Dedifferentiated amniotic fluid mesenchymal stem cell (primary cell): ENCODE data around the gene SH3RF3.

ENCODE experiments used
- DNase-seq: peaks from one replicate; pipeline ENCODE4 v3.0.0-alpha.2; 2016; ENCODE audit errors: extremely low spot score

Gene SH3RF3

DNA sequence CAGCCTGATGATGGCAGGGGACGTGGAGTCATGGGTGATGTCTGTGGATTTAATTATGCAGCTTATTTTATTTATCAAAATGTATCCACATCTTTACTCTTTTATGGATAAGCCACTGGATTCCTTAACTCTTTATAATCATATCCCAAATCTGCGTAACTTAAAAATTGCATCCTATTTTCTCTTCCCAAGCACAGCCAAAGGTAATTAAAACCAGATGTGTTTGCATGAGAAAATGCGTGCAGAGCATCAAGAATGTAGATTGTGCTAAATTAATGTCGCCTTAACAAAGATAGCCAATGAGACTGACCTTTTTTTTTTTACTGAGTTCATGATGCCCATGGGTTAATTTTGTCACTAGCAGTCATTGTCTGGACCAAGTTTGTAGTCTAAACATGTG lies 10.0 kb downstream of the SH3RF3 start:
- DNase-seq: no peak

DNA sequence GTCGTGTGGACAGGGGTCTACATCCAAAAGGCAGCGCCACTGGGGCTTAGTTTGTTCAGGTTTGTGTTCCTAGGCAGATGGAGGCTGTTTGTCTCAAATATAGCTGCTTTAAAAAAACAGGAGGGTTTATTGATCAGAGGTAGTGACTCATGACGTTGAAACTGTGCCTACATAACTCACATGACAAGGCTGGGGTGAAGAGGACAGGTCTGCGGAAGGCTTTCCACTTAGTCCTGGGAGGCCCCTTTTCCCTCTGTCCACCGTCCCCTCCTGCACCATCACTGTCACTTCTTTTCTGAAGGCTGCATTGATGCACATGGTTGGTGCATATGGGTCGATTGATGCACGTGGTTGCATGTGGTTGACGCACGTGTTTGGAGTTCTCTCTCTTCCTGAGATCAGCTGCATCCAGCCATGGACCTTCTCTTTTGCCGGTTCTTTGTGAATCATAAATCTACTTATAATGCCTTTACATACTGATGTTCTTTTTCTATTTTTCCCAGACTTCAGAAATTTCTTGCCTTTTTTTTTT lies 10.9 kb downstream of the SH3RF3 start:
- no peak for DNase-seq

DNA sequence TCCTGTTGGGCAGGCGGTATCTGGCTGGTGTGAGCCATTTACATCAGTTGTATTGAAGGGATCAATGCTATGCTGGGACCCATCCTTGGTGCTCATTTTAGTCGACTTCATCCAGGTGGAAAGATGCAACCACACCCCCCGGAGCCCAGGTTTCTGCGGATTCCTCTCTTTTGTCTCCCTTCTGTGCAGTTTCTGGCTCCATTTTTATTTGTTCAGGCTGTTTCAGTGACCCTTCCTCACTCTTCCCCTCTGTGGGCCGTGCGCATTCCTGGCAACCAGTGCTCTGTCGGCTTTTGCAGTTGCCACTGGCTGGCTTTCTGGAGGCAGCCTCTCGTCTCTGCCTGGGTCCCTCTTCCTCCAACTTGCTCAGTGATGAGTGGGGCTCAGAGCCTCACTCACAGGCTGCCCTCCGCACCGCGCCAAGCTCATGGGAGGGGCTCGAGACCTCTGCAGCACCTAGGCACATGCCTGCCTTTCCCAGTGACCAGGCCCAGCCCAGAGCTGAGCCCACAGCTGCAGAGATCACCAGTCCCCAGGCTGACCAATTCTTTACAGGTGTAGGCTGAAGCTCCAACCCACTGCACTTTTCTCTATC lies 12.1 kb downstream of the SH3RF3 start:
- DNase-seq: no peak

DNA sequence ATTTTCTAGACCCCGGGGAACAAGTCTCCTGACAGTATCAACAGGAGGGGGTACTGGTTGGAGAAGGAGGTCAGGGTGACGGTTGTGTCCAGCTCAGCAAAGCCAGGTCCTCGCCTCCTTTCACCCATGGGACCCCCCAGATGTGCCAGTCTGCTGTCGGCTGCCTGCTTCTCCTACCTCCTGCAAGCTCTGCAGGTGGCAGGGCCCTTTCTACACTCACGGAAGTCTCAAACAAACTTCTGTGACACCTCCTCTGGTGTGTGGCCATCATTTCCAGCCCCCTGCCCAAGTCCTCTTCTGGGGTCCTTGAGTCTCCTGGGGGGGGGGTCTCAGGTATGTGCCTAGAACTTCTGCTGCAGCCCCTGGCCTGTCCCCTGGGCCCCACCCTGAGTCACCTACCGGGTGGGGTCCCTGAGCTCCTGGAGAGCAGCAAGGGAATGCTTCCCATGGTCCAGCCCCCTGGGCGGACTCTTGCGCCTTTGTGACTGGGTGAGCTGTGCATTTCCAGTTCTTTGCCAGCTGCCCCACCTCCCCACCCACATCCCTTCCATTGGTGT lies 12.8 kb downstream of the SH3RF3 start:
- no peak for DNase-seq

DNA sequence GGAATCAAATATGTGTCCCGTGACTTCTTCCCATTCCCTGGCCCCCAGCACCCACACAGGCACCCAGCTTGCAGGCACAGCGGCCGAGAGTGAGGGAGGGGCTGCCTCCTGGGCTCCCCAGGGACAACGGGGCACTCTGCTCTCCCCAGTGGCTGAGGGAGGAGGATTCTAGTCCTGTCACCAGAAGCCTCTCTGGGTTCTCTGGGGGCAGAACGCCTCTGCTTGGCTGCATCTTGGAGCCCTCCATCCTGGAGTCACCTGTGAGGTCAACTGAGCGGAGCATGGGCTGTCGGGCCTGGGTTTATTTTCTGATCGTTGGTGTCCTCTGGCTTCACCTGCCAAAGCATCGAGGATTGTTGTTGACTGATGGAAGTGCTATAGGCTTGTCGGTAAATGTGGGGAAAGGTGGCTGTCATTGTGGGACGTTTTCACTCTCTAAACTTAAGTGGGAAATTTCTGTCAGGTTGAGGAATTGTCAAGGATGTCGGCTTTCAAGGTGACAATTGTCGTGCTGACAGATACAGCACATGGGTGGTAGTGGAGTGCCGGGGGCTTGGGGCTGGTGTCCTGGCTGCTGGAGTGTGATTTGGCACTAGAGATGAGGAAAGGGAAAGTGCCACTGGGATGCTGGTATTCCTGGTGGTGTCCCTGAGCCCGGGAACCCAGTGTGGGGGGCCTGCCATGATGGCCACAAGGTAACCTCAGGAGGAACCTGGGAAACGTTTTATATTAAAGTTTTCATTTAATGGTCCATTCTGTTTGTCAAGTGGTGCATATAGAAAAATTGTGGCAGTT lies 13.6 kb downstream of the SH3RF3 start:
- no peak for DNase-seq

DNA sequence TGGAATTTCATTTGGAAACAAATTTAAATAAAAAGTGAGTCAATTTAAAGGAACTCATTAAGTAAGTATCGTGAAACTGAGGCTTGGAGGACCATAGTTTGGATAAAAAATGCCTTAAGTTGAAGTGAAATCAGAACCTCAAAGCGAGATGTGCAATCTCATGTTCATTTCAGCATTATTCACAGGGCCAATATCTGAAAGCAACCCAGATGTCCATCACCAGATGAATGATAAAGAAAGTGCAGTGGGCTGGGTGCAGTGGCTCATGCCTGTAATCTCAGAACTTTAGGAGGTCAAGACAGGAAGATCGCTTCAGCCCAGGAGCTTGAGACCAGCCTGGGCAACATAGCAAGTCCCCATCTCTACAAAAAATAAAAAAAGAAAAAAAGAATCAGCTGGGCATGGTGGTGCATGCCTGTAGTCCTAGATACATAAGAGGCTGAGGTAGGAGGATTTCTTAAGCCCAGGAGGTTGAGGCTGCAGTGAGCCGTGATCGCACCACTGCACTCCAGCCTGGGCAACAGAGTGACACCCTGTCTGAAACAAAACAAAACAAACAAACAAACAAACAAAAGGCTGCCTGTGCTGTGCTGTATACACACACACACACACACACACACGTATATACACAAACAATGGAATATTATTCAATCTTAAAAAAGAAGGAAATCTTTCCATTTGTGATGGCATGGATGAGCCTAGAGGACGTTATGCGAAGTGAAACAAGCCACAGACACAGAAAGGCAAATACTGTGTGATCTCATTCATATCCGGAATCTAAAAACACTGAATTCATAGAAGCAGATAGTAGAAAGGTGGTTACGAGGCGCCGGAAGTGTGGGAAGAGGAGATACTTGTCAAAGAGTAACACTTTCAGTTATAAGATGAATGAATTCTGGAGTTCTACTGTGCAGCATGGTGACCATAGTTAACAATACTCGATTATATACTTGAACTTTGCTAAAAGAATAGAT lies 14.5 kb downstream of the SH3RF3 start:
- DNase-seq: no peak

DNA sequence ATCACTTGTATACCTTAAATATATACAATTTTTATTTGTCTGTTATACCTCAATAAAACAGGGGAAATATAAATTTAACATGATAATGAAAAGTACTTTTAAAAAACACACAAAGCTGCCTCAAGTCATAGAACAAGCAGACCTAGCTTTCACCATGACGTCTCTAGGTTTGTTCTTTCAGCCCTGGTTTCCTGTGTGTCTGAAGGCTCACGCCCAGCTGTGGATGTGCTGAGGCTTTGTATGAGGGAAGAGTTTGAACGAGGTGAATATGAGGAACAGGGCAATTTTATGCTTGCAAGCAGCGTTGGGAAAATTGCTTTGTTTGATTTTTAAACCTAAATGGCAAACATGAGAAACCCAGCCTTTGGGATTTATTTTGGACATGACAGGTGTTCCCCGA lies 15.3 kb downstream of the SH3RF3 start:
- no peak for DNase-seq

DNA sequence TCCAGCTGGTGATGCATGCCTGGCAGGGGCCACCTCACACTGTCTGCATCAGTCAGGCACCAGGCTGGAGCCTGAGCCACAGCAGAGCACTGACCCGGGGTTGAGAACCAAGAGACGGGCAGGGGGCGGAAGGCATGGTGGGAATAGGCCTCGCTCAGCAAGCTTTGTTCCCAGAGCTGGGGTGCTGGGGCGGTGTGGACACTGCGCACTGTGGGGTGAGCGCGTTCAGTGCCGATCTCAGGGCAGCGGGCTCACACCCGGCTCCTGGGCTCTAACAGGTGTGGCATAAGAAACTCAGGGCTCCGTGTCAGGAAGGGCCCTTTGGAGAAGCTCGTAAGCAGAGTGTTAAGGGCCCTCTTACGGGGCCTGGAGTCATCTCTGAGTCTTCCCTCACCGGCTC lies 15.7 kb downstream of the SH3RF3 start:
- DNase-seq: no peak

DNA sequence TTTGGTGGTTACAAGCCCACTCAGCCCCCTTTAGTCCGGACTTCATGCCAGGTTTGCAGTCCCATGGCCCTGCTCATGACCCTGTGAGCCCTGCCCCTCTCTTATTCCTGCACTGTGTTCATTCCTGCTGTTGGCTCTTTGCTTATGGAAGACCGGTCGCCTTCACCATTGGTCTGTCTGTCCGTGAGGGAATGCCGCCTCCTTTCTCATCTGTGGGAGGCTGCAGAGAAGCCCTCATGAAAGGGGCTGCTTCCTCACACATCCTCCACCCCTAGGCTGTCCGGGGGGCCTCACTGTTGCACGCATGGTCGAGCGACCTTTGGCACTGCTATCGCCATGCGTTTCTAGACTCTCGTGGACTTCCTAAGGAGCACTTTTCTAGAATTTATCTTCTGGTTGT lies 16.3 kb downstream of the SH3RF3 start:
- DNase-seq: no peak

DNA sequence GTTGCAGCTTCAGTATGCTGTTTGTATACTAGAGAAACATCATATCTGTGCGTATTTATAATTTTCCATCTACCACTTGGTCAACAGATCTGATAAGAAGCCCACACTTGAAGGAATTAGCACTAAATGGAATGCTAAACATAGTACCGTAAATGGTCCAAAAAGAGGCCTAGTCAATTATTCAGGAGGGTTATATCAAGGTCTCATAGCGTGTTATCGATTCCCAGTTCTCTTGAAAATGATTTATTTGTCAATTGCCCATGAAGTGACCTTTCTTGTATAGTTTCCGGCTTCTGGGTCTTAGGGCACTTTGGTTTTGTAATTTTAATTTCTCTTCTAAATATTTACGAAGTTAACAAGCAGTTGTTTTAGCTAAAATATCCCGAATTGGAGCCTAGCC lies 18.4 kb downstream of the SH3RF3 start:
- no peak for DNase-seq

DNA sequence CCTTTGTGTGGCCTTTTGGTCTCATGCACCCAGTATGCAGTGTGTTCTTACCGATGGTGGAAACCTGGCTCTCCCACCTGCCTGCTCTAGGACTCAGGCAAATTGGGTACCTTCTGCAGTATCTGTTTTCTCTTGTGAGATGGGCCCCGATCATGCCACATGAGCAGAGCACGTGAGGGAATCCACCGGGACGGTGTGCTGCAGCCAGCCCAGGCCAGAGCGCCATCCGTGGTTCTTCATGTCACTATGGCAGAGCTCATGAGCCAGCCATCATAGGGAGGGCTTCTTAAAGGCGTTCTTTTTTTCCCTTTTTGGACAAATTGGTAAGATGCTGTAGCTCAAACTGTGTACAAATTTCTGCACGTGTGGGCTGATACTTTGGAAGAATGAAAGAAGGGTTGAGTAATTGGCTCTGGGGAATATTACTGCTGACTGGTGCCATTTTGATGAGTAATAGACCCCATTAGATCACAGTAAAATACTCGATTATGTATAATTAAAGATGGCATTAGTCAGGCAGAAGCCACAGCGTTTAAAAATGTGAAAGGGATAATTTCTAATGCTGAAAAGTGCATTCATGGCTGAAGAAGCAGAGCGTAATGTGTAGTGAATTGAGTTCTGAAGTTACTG lies 19.2 kb downstream of the SH3RF3 start:
- DNase-seq: no peak

DNA sequence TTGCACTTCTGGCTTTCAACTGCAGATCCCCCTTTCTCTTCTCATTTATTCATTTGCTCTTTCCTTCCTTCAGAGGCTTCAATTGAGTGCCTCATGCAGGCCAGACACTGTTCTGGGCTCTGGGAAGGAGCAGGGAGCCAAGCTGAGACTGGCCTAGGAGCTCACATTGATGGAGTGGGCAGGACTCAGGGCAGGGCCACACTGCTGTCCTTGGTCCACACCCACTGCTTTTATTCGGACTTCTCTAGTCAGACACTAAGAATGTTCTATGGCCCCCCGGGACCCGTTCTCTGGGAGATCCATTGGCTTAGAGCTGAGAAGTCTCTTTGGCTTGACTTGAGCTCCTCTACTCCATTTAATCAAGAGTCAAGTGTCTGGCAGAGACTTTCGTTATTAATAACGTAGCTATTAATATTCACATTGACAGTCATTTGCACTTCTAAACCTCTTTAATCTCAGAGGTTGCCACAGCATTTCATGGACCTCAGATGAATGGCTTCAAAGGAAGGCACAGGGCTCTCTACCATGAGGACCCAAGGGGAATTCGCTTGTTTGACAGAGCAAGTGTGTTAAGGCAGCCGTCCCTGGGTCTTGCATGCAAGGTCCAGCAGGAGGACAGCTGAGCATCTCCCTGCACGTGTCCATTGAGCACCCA lies 20.1 kb downstream of the SH3RF3 start:
- DNase-seq: no peak

DNA sequence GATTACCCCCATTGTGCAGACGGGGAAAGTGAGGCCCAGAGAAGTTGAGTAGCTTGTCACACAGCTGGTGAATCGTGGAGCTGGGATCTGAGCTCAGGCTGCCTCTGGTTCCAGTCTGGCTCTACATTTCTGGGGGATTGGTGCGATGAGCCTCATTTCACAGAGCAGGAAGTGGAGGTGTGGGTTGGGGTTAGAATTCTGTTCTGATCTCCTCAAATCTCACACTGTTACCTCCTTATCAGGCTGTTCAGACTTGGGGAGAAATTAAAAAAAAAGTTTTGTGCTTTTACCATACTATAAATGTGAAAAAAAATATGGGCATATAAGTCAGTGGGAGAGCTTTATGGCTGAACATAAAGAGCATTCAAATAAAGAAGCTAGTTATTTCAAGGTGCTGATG lies 21.6 kb downstream of the SH3RF3 start:
- DNase-seq: no peak

DNA sequence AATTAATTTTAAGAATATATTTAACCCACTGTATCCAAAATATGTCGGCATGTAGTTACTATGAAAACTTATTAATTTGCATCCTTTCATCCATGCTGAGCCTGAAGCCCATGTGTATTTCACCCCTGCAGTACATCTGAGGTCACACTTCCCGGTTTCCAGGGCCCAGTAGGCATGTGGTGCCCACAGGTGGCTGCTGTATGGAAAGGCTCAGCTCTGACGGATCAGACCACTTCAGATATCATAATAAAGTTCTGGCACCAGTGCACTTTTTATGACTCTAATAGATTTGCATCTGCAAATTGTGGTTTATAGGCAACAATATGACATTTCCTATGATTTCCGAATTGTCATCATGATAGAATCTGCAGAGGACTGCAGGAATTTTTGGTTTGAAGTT lies 22.5 kb downstream of the SH3RF3 start:
- no peak for DNase-seq

DNA sequence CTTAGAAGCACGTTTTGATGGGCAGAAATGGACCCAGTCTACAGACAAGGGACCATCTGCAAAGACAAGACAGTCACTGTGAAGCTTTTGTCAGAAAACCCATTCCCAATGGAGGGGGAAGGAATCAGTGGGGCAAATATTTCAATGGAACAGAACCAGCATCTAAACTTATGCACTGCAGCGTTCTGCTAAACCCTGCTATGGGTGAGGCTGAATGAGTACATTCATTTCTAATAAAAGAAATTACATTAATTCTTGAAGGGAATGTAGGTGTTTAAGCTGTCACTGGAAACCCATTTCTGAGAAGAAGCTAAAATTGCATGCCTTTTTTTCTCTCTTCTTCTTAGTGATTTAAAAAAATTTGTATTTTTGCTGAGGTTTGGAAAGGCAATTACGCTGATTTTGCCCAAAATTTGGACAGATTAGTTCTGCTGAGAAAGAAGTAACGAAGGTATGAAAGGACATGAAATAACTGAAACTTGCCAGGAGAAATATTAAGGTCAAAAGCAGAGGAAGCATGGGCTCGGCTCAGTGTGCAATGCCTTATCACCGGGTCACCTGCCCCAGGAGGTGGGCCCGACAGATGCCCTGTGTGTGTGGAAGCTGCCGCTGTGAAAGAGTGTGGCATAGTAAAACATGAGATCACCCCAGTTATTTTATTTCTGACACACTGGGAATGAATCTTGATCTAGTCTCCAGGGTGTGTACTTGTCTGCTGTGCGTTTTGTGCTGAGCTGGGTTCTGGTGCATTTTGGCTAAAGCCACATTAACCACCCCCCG lies 24.2 kb downstream of the SH3RF3 start:
- no peak for DNase-seq

DNA sequence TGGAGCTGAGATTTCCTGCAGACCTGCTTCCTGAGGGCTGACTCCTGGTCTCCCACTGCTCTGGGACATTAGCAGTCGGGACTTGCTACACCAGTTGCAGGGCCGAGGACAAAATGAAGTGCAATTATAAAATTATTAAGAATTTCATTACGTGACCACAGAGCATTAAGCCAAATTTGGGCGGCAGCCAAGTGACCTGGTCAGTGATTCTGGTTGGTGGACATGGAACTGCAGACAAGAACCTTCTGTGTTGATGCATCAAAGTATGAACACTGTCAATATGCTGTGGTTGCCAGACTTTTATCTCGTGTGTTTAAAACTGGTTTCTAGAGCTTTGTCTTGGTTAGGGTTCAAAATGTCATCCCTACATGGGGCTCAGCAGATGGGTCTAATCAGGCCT lies 24.8 kb downstream of the SH3RF3 start:
- DNase-seq: no peak

DNA sequence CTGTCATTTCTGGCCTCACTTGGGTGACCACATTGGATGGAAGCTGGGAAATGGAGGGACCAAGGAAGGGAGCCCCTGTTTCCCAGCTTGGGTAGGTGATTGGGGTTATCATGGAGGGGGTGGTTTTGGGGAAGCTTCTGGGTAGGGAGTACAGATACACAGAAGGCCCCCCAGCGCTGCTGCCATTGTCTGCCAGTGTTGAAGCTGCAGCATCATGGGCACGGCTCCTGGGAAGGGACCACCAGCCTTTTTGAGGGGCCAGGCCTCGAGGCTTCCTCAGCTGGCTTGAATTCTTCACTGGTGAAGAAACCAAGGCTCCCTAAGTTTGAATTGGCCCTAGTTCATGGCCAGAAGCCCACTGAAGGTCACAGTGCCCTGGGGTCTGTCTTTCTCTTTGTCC lies 25.2 kb downstream of the SH3RF3 start:
- no peak for DNase-seq

DNA sequence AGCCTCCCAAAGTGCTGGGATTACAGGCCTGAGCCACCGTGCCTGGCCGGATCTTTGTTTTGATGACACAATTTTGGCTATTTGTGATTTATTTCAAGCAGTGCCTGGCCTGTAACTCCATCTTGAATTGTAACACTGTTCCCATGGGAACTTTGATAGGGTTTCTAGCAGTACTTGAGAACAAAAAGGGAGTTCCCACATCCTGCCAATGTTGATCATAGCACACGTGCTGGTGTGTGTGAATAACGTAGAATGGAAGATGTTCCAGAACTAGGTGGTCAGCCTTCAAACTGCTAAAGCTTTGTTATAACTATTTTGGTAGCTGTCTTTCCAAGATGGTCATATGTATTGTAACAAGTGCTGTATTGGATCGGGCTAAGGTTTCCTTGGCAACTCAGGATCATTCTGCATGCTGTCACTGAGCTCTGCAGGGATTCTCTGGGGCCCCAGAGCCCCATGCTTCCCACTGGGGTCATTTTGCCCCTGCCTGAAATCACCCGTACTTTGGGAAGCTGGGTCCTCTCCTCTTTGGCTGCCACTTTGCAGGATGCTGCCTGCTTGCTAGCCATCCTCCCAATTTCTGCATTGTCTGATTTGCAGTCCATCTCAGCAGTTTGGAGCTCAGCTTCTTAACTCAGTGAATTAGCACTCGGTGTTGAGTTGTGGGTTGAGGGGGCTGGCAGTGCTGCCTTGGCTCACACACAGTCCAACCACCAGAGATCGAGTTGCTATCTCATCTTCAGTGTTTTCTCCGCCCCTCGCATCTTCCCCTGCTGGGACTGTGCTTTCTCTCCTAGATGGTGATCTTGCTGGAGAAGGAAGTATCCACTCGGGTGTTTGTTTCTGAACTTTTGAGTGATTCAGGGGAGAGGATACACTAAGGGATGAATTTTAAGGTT lies 26.8 kb downstream of the SH3RF3 start:
- DNase-seq: no peak

DNA sequence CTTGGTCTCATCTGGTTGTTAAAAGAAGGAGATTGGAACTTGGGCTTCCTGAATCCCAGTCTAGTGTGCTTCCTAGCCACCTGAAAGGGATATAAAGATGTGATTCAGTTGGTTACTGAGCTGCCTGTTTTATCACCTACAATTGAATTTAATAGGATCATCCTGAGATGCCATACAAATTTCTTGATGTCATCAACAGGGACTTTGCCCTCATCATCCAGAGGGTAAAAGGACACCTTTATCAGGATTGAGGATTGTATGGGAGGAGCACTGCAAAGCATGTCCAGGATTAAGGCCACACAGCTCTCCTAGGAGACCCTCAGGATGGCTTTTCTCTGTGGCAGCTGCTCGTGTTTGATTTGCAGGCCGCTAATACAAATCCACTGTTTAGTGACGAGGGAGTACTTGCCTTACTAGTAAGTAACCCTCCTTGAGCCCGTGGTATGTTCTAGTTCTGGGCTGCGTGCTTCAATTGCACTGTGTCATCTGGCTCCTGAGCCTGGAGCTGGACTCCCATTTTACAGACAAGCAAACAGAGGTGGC lies 28.6 kb downstream of the SH3RF3 start:
- no peak for DNase-seq
